HUDEP-2 (cell line): ENCODE measurements around the gene FMN1.

Experiments
- DNase-seq, 76 experiments: peaks; one replicate each; lab custom pipeline; 2025; ENCODE audit not compliant: unreplicated experiment in 76 of 76; lab: John Stamatoyannopoulos, UW

FMN1 gene

GRCh38 chr15:33027306-33028035 lies 167.0 kb downstream of the FMN1 start:
- no peak for DNase-seq

- DNase-seq = no peak
Measured at GRCh38 chr15:33026614-33027013, 167.9 kb downstream of the FMN1 start.

GRCh38 chr15:33022629-33023028 lies 171.9 kb downstream of the FMN1 start:
- DNase-seq = no peak

DNA sequence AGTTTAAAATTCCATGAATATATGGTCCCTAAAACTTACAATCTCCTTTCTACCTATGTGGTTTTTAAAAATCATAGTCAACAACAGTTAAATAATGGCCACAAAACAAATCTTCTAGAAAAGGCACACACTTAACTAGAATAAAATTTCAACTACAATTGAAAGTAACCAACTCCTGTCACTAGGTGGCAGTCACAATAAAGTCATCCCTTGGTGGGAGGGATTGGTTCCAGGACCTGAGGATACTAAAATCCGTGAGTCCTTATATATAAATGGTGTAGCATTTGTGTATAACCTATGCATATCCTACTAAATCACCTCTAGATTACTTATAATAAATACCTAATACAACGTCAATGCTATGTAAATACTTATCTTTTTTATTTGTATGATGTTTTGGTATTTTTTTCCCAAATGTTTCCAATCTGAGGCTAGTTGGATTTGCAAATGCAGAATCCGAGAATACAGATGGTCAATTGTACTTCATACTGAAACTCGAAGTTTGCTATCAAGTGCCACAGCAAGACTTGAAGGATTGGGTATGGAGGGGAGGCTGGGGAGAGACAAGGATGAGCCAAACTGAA lies 172.6 kb downstream of the FMN1 start:
- DNase-seq = peak in 11 of 76 experiments; percentile 1 to 48 (median 11)

DNA sequence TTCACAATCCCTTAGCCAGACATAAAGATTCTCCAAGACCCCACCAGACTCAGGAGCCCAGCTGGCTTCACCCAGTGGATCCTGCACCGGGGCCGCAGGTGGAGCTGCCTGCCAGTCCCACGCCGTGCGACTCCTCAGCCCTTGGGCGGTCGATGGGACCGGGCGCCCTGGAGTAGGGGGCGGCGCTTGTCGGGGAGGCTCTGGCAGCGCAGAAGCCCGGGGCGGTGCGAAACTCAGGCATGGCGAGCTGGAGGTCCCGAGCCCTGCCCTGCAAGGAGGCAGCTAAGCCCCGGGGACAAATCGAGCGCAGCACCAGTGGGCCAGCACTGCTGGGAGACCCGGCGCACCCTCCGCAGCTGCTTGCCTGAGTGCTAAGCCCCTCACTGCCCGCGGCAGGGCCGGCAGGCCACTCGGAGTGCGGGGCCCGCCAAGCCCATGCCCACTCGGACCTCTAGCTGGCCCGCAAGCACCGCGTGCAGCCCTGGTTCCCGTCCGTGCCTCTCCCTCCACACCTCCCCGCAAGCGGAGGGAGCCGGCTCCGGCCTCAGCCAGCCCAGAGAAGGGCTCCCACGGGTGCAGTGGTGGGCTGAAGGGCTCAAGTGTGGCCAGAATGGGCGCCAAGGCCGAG lies 175.0 kb downstream of the FMN1 start:
- no peak for DNase-seq

DNA sequence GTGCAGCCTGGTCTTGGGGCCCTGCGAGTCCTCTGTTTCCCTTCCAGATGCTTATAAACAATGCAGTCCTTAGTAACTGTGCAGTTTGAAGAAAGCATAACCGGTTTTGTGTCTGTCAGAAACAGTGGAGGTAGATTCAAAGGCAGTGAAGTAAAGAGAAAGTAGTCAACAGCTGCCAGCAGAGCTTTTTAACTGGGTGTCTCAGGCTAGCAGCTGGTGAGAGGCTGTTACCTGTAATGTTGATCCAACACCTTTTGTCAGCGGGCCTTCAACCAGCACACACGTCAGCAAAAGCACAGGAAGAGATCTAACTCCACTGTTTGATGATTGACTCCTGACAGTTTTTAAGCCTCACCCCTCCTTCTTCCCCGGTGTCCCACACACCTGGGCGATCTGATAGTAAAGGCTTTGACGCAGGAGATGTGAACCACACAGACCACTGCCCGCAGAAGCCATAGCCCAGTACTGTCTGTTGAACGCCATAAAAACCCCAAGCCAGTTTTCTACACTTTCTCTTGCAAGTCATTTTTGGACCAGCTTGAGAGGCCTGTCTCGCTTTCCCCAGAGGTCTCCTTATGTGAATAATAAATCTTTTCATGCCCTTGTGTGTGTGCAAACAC lies 178.0 kb downstream of the FMN1 start:
- no peak for DNase-seq

GRCh38 chr15:33014586-33014985 lies 179.9 kb downstream of the FMN1 start:
- DNase-seq = no peak

DNA sequence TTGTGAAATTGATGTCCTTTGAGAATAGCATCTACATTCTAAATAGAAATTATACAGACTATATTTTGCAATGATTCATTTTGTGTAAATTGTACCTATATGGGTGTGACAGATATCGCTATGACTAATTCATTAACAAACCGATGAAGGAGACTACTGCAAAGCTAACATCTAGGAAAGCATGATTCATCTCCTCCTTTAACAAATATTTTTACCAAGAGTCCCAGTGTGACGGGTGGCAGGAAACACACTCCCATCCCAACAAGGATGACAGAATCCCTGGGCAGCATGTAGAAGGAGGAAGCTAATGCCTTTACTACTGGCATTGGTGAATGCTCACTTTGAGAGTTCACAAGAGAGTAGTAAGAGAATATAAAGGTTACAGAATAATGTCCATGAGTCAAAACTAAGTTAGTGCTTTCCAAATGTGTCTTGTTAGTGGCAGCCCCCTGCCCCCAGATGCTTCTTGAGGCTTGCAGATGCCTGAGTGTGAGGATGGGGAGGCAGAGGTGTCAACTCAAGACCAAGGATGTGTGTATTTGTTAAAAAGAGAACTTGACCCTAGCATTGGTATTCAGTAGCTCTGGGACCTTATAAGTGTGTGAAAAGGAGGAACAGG lies 180.6 kb downstream of the FMN1 start:
- no peak for DNase-seq

- no peak for DNase-seq
Measured at GRCh38 chr15:33011976-33012375, 182.5 kb downstream of the FMN1 start.

DNA sequence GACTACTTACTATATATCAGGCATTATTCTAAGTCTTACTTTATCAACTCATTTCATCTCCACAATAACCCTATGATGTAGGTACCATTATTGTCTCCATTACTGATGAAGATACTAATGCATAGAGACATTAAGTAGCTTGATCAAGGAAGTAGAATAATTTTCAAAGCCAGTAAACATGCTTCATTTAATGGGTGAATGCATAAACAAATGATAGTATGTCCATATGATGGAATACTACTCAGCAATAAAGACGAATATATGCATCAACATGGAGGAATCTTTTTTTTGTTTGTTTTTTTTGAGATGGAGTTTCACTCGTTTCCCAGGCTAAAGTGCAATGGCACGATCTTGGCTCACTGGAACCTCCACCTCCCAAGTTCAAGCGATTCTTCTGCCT lies 184.9 kb downstream of the FMN1 start:
- DNase-seq = no peak

DNA sequence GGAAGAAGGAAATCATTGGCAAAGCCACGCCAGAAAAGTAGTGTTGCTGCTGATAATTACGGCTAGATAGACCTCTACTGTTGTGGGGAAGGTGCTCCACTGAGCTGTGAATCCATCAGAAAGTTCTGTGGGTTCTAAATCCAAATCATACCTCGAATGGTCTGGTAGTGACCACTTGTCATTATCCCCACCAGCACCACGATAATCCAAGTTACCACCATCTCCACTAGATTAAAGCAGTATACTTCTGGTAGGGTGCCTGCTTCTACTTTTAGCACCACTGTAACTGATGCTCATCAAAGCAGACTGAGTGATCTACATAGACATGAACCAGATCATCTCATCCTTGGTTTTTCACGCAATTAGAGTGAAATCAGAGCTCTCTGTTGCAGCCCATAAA lies 185.5 kb downstream of the FMN1 start:
- no peak for DNase-seq

DNA sequence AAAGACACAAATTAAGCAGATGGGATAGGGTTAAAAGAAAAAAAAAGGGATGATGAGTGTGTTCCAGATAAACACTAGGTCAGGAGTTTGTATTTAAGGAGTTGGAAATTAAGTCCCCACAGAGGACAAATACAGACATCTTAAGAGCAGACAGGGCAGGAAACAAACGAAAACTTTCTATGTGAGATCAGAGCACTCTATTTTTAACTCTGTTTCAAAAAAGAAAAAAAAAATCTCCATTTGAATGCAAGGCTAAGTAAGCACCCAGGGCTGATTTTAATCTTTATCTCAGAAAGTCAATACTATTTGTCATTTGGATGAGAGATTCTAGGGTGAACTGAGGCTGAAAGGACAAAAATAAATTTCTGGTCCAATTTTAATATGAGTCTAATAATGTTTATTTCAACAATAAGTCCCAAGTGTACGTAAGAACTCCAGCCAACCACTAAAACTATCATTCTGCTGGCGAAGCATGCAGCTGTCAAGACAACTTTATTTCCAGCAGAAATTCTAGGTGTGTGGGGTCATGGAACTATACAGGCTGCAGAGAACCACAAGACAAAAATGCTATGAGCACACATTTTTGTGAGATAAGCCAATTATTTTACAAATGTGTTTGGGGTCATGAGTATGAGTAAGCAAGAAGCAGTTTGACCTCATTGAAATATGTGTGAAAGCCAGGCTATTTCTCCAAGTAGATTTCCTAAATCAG lies 186.1 kb downstream of the FMN1 start:
- no peak for DNase-seq

GRCh38 chr15:33007303-33007855 lies 187.1 kb downstream of the FMN1 start:
- DNase-seq = no peak

DNA sequence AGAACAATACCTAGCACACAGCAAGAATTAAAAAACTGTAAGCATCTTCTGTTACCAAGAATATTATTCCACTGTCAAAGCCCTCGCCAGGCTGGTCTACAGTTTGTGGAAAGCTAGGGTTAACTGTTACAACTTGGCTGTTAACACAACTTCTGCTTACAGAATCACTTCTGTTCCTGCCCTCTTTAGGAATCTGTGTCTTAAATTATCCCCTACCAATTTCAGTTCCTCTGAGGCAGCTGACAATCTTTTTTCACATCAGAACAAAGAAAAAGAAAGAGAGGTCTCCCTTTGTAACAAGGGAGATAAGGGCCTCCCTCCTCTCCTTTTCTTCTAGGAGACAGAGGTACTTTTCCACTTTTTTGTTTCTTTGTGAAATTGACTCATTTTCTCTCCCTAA lies 188.9 kb downstream of the FMN1 start:
- no peak for DNase-seq

- DNase-seq = no peak
Measured at GRCh38 chr15:33001926-33002325, 192.6 kb downstream of the FMN1 start.

GRCh38 chr15:32998979-32999672 lies 195.4 kb downstream of the FMN1 start:
- no peak for DNase-seq

- no peak for DNase-seq
Measured at GRCh38 chr15:32998182-32998581, 196.3 kb downstream of the FMN1 start.

DNA sequence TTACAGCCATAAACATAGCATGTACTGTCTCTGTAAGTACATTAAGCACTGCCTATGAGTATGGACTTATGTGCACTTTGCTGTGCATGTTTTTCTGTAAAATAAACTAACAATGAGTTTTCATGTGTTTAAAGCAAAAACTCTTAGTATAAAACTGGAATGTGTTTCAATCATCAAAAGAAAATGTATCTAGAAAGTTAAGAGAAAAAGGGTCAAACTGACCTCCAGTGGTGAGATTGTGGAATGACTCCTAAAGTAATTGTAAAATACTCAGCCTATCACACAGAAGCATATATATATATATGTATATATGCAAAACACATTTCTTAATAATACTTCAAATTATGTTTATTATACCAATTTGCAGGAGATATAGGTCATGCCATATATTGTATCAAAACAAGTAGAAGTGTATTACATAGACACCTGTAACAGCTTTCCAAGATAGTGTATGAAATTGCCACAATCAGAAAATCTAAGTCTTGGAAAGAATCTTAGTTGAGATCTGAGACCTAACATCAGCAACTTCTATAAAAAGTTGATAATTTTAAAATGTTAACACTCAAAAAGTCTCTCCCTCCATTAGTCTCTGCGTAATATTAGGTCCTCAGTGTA lies 199.6 kb downstream of the FMN1 start:
- DNase-seq = peak in 2 of 76 experiments; percentile 4 to 11

DNA sequence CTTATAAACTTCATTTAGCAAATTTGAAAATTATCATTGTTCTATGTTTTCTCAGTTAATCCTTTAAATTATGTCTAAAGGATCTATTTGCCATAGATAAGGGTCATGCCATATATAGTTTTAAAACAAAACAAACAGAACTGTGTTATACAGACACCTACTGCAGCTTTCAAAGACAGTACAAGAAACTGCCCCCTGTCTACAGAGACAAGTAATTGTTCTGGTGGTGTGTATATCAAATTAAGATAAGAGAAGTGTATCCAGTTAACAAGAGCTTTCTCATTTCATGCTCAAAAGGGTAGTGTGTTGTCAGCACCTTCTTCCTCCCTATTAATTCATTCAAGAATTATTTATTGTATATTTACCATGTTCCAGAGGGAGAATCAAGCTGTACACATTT lies 201.2 kb downstream of the FMN1 start:
- DNase-seq = peak in 1 of 76 experiments; percentile 5
